PC-3 (cell line): Measurements from ENCODE around the gene IL6ST. TPM values are rescaled to one million over a fixed set of nuclear protein-coding genes. Genes with fewer than 3 reads are reported as not detected.
"Not testable (repeated sequence)": the region's sequence is repeated elsewhere in the genome, so short reads cannot be mapped to it uniquely, and the experiment has no call there.

Source experiments
- ATAC-seq: fragments of 200-7000 bp; cut with Tn5 transposase; 2 replicates; pipeline ENCODE4 v1.9.1; 2020; ENCODE audit warnings: mild to moderate bottlenecking, moderate library complexity
- BruUV-seq: library from RNA; stranded (reverse); fragments of 400-500 nt; replicated peaks from 2 replicates; lab custom pipeline; 2021; lab: Mats Ljungman, UMichigan
- CTCF ChIA-PET: fragments of 300-600 bp; sonication (Branson Sonifier 250); formaldehyde crosslinking; loops from one replicate; lab custom pipeline; 2022; ENCODE audit warnings: antibody characterized with exemption; lab: Charles Lee
- POLR2A ChIA-PET: fragments of 300-600 bp; sonication (Branson Sonifier 250); formaldehyde crosslinking; loops from one replicate; lab custom pipeline; 2022; ENCODE audit warnings: antibody characterized with exemption; ENCODE audit not compliant: unreplicated experiment; lab: Charles Lee
- DNase-seq: peaks from one replicate; pipeline ENCODE4 v3.0.0-alpha.2; 2015
- H2AFZ ChIP-seq: fragments of 300-600 bp; sonication (generic); 2 replicates; pipeline ENCODE4 v1.6.0; 2016; ENCODE audit warnings: antibody characterized with exemption, low read length
- H3F3A ChIP-seq: fragments of 300-600 bp; sonication (generic); one replicate; pipeline ENCODE4 v1.6.0; 2017; ENCODE audit warnings: antibody characterized with exemption, low read length, control low read depth, mild to moderate bottlenecking; ENCODE audit not compliant: unreplicated experiment
- H3K27ac ChIP-seq: fragments of 300-600 bp; sonication (generic); 2 replicates; pipeline ENCODE4 v1.5.1; 2016; ENCODE audit warnings: mild to moderate bottlenecking, low read length
- H3K27me3 ChIP-seq: fragments of 300-600 bp; sonication (generic); 2 replicates; pipeline ENCODE4 v1.6.1; 2016; ENCODE audit warnings: low read length, mixed read lengths
- H3K36me3 ChIP-seq: fragments of 300-600 bp; sonication (generic); 2 replicates; pipeline ENCODE4 v1.6.1; 2016; ENCODE audit warnings: low read depth, mixed run types, low read length, mixed read lengths
- H3K4me1 ChIP-seq: fragments of 300-600 bp; sonication (generic); 2 replicates; pipeline ENCODE4 v1.5.1; 2016; ENCODE audit warnings: low read length; ENCODE audit not compliant: insufficient read depth
- H3K4me2 ChIP-seq: fragments of 300-600 bp; sonication (generic); 2 replicates; pipeline ENCODE4 v1.6.0; 2016; ENCODE audit warnings: low read length
- H3K4me3 ChIP-seq: fragments of 300-600 bp; sonication (generic); 2 replicates; pipeline ENCODE4 v1.5.1; 2016; ENCODE audit warnings: mild to moderate bottlenecking, low read length, mixed read lengths
- H3K79me2 ChIP-seq: fragments of 300-600 bp; sonication (generic); 2 replicates; pipeline ENCODE4 v1.6.1; 2017; ENCODE audit warnings: low read length, mixed read lengths
- H3K9ac ChIP-seq: fragments of 300-600 bp; sonication (generic); 2 replicates; pipeline ENCODE4 v1.6.0; 2016; ENCODE audit warnings: mild to moderate bottlenecking, low read length
- H3K9me2 ChIP-seq: fragments of 300-600 bp; sonication (generic); replicated peaks from 2 replicates; pipeline ENCODE4 v1.6.1; 2016; ENCODE audit warnings: mixed run types, low read length, mixed read lengths
- H3K9me3 ChIP-seq: fragments of 300-600 bp; sonication (generic); 2 replicates; pipeline ENCODE4 v1.6.1; 2016; ENCODE audit warnings: low read length, mixed read lengths
- H4K20me1 ChIP-seq: fragments of 300-600 bp; sonication (generic); 2 replicates; pipeline ENCODE4 v1.6.1; 2016; ENCODE audit warnings: low read length, mixed read lengths
- CTCF ChIP-seq: fragments of 300-600 bp; sonication (generic); conservative IDR thresholded peaks from 2 replicates; pipeline ENCODE4 v1.5.1; 2017; ENCODE audit warnings: antibody characterized with exemption, low read depth, mild to moderate bottlenecking, low read length
- EZH2 ChIP-seq: fragments of 300-600 bp; sonication (generic); IDR thresholded peaks from one replicate; pipeline ENCODE4 v1.6.1; 2017; ENCODE audit warnings: antibody characterized with exemption, mild to moderate bottlenecking, low read length; ENCODE audit not compliant: unreplicated experiment
- EZH2phosphoT487 ChIP-seq: fragments of 300-600 bp; sonication (generic); IDR thresholded peaks from 2 replicates; pipeline ENCODE4 v1.6.1; 2018; ENCODE audit warnings: mild to moderate bottlenecking, antibody characterized with exemption, low read length, borderline replicate concordance
- intact Hi-C: fragments of 100-400 bp; cut with micrococcal nuclease; formaldehyde crosslinking; loops from 2 replicates; pipeline ENCODE4 v1.9.0; 2023
- total RNA-seq: library from RNA; depleted of rRNA; stranded (reverse); fragments of >200 nt; gene quantifications from 2 replicates; pipeline ENCODE4 v1.2.3, GENCODE V29; 2014

Gene IL6ST
- total RNA-seq, 1 experiment from 2014 or later, result 28.0 TPM

- ATAC-seq, result no peak
- no TSS peak for BruUV-seq
- Histone ChIP-seq H3K79me2 (peaks cover 90% of the 10 kb centered on the region), H3K27ac (no peak overlapping the region), H3K9me3 (no peaks in the 10 kb centered on the region), H3K4me3 (no peak overlapping the region), H3K9me2 (no peaks in the 10 kb centered on the region), H3F3A (no peaks in the 10 kb centered on the region), H3K27me3 (no peaks in the 10 kb centered on the region), H4K20me1 (peaks cover 33% of the 10 kb centered on the region), H3K9ac (no peak overlapping the region), H3K4me1 (peaks cover 12% of the 10 kb centered on the region), H3K4me2 (no peak overlapping the region), H2AFZ (no peak overlapping the region), H3K36me3 (no peaks in the 10 kb centered on the region)
- TF ChIP-seq EZH2phosphoT487, result no peak
- no peak for TF ChIP-seq CTCF
- TF ChIP-seq EZH2, result no peak
- POLR2A ChIA-PET, result no interaction called here
- CTCF ChIA-PET, result interaction anchor here (0.6 kb wide), 2 partner anchors 66 to 257 kb away, joined by 4 to 7 read pairs; no protein-coding TSS in a partner anchor
- intact Hi-C loops, result no loop called here
- DNase-seq, result no peak
These were observed 5.7 kb downstream of the IL6ST start for GRCh38 chr5:55988979-55989638.

GRCh38 chr5:55988428-55988827 is 6.3 kb downstream of the IL6ST start:
- H3K9ac ChIP-seq, BruUV-seq, H3K9me3 ChIP-seq, H3K4me2 ChIP-seq, CTCF ChIA-PET, DNase-seq, H3K36me3 ChIP-seq, H3K9me2 ChIP-seq, intact Hi-C loops, H3K4me3 ChIP-seq, H3F3A ChIP-seq, ATAC-seq, H3K27me3 ChIP-seq, H2AFZ ChIP-seq, H3K27ac ChIP-seq, POLR2A ChIA-PET: not testable (repeated sequence)
- H4K20me1 ChIP-seq, result peaks cover 28% of the 10 kb centered on the region
- H3K79me2 ChIP-seq, result peaks cover 87% of the 10 kb centered on the region
- peaks cover 12% of the 10 kb centered on the region for H3K4me1 ChIP-seq

GRCh38 chr5:55986931-55987330 is 7.8 kb downstream of the IL6ST start:
- peaks cover 2% of the 10 kb centered on the region; the same call in 1 of the 2 replicates for H3K4me1 ChIP-seq
- no TSS peak for BruUV-seq
- no peak overlapping the region for H2AFZ ChIP-seq
- ChIA-PET POLR2A (no interaction called here), CTCF (interaction anchor here (0.6 kb wide), 1 partner anchor 51 kb away, joined by 8 read pairs; no protein-coding TSS in a partner anchor)
- no peak overlapping the region for H3K9ac ChIP-seq
- H3K36me3 ChIP-seq, result no peaks in the 10 kb centered on the region
- peaks cover 72% of the 10 kb centered on the region for H3K79me2 ChIP-seq
- H3K9me2 ChIP-seq, result no peaks in the 10 kb centered on the region
- no peaks in the 10 kb centered on the region for H3K9me3 ChIP-seq
- ATAC-seq (no peak), DNase-seq (no peak)
- H4K20me1 ChIP-seq, result peaks cover 14% of the 10 kb centered on the region; the same call in 1 of the 2 replicates
- no peak overlapping the region for H3K27ac ChIP-seq
- no peaks in the 10 kb centered on the region for H3K27me3 ChIP-seq
- TF ChIP-seq EZH2 (no peak), CTCF (no peak), EZH2phosphoT487 (no peak)
- no peak overlapping the region for H3K4me2 ChIP-seq
- intact Hi-C loops, result no loop called here
- no peaks in the 10 kb centered on the region for H3F3A ChIP-seq
- H3K4me3 ChIP-seq, result no peak overlapping the region
